Prostate gland (tissue), 2 donors: ENCODE data around the gene ADGRF4. TPM values are rescaled to one million over a fixed set of nuclear protein-coding genes. Genes with fewer than 3 reads are reported as not detected.

Experiments used
- DNase-seq: peaks from one replicate; pipeline ENCODE4 v3.0.0-alpha.2; 2019; ENCODE audit warnings: low spot score
- H3K27ac ChIP-seq, 2 donors: fragments of 200-600 bp; sonication (generic); 2 replicates each; pipeline ENCODE4 v1.5.1; 2017 to 2019
- H3K27me3 ChIP-seq: fragments of 200-600 bp; sonication (generic); replicated peaks from 2 replicates; pipeline ENCODE4 v1.5.1; 2019; ENCODE audit not compliant: insufficient read depth
- H3K36me3 ChIP-seq, 2 donors: fragments of 200-600 bp; sonication (generic); 1 replicate in 1 of 2; 2 replicates in 1 of 2; pipeline versions ENCODE4 v1.5.1 to v1.8.1; 2017 to 2019
- H3K4me1 ChIP-seq: fragments of 200-600 bp; sonication (generic); replicated peaks from 2 replicates; pipeline ENCODE4 v1.5.1; 2019
- H3K4me3 ChIP-seq, 2 donors: fragments of 200-600 bp; sonication (generic); 2 replicates each; pipeline ENCODE4 v1.5.1; 2017 to 2019
- H3K9me3 ChIP-seq: fragments of 200-600 bp; sonication (generic); 2 replicates; pipeline ENCODE4 v1.5.1; 2017
- POLR2A ChIP-seq: fragments of 450-650 bp; IDR thresholded peaks from one replicate; pipeline ENCODE4 v1.6.1; 2016; ENCODE audit warnings: antibody characterized with exemption, mild to moderate bottlenecking
- POLR2AphosphoS5 ChIP-seq: sonication (generic); formaldehyde crosslinking; IDR thresholded peaks from one replicate; pipeline ENCODE4 v1.6.1; 2017; ENCODE audit warnings: antibody characterized with exemption
- intact Hi-C: fragments of 100-400 bp; cut with DNase I; formaldehyde crosslinking; loops from one replicate; pipeline ENCODE4 v1.14.2; 2022
- total RNA-seq, 2 donors: library from RNA; depleted of rRNA; stranded (reverse); fragments of >200 nt; gene quantifications; one replicate each; pipeline ENCODE4 v1.1.0, GENCODE V29; 2016
- TF ChIP-seq, protein P1 (sequence below), 4 experiments: fragments of 200-600 bp in 2 of 4; fragments of 450-650 bp in 2 of 4; sonication (generic) in 2 of 4; IDR thresholded peaks; 1 replicate in 3 of 4; 2 replicates in 1 of 4; pipeline ENCODE4 v1.5.1; 2016 to 2019; ENCODE audit warnings: antibody characterized with exemption in 4 of 4, mild to moderate bottlenecking in 2 of 4, moderate library complexity in 2 of 4

ADGRF4 gene
- total RNA-seq, 2 donors from 2014 or later, result 0.23 TPM; not detected in 1

DNA sequence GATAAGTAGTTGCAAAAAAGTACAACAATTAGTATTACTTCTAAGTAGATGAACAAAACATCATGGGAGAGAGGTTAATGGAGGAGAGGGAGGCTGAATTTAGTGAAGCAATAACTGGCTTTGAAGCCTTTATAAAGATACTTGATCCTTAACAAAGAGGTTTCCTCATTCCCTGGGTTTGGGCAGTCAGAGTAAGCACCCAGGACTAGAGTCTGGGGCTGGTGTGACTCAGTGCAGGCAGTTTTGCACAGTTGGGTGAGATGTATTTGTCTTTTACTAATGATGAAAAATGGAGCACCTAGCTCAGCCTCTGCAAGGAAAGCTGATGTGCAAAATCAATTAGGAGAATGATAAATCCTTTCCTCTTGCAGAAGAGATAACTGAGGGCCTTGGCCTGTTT lies 71.6 kb downstream of the ADGRF4 start:
- Histone ChIP-seq H3K27ac (no peak overlapping the region), H3K27me3 (no peaks in the 10 kb centered on the region), H3K4me1 (no peaks in the 10 kb centered on the region), H3K4me3 (no peak overlapping the region), H3K36me3 (no peaks in the 10 kb centered on the region), H3K9me3 (no peaks in the 10 kb centered on the region)
- intact Hi-C loops, result no loop called here
- no peak for DNase-seq
- TF ChIP-seq POLR2AphosphoS5 (no peak), POLR2A (no peak)
- TF ChIP-seq, protein P1, sequence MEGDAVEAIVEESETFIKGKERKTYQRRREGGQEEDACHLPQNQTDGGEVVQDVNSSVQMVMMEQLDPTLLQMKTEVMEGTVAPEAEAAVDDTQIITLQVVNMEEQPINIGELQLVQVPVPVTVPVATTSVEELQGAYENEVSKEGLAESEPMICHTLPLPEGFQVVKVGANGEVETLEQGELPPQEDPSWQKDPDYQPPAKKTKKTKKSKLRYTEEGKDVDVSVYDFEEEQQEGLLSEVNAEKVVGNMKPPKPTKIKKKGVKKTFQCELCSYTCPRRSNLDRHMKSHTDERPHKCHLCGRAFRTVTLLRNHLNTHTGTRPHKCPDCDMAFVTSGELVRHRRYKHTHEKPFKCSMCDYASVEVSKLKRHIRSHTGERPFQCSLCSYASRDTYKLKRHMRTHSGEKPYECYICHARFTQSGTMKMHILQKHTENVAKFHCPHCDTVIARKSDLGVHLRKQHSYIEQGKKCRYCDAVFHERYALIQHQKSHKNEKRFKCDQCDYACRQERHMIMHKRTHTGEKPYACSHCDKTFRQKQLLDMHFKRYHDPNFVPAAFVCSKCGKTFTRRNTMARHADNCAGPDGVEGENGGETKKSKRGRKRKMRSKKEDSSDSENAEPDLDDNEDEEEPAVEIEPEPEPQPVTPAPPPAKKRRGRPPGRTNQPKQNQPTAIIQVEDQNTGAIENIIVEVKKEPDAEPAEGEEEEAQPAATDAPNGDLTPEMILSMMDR (IDR thresholded peaks at IDR 0.05), result no peak

Other genes with a start within 250 kb of the ADGRF4 start
- gene CD2AP, start 220.8 kb upstream of the ADGRF4 start, total RNA-seq, result 10 to 100 TPM; 30.3 to 33.6 TPM
- gene OPN5, start 83.5 kb downstream of the ADGRF4 start, total RNA-seq, result under 1 TPM in 1 of 2 donors, not detected in 1; 0.85 TPM